ENCODE data around the gene ASTN1.

ASTN1 gene

DNA sequence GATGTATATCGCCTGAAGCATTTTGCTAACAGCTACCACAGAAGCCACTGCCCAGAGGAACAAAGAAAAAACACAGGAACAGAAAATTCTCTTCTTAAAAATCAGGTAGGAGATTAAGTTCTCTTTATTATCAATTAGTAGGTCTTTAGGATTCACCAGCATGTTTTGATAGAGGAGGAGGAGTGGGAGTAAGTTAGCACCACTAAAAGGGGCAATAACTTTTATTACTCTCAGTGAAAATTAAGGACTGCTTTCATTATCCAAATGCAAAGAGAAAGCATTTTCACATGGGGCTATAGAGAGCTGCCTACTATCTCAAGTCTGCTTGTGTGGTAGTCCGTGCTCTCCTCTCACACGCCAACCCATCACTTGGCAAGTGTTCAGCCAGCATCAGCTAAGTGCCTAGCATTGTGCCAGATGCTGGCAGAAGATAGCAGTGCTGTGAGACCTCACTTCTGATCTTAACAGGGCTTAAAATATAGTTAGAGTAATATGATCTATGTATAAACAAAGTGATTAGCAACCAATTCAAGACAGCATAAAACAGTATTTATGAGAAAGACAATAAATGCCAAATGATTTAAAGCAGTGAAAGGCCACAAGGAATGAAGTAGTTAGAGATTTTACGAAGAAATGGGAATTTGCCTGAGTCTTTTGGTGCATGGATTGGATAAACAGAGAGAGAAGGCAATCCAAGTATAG, 39.8 kb downstream of the ASTN1 start:
- Histone ChIP-seq H3K9me3 (ENCODE audit: control insufficient read depth, low read length) (no peaks in the 10 kb centered on the region), H2BK12ac (ENCODE audit: low read length in 2 of 2) (no peak overlapping the region), H2AK5ac (ENCODE audit: low read length, severe bottlenecking) (no peak overlapping the region), H3K4me2 (ENCODE audit: low read length, poor library complexity, severe bottlenecking) (no peak overlapping the region), H3K36me3 (ENCODE audit: control insufficient read depth in 1 of 2, insufficient read depth in 2 of 2, low read depth in 1 of 2, low read length in 2 of 2) (no peaks in the 10 kb centered on the region), H4K91ac (ENCODE audit: low read length) (no peak overlapping the region), H3K4me3 (ENCODE audit: insufficient read depth in 1 of 2, low read depth in 1 of 2, low read length in 2 of 2) (no peak overlapping the region), H2BK5ac (ENCODE audit: low read depth, low read length, poor library complexity, severe bottlenecking) (no peak overlapping the region), H2AFZ (ENCODE audit: low read depth, low read length) (no peak overlapping the region), H3K14ac (ENCODE audit: low read length in 2 of 2) (no peak overlapping the region), H4K8ac (ENCODE audit: low read length) (no peak overlapping the region), H2BK120ac (ENCODE audit: low read depth, low read length) (no peak overlapping the region), H2BK15ac (ENCODE audit: low read depth, poor library complexity, severe bottlenecking) (no peak overlapping the region), H3K27ac (ENCODE audit: low read length, poor library complexity, severe bottlenecking) (no peak overlapping the region), H3K4me1 (ENCODE audit: control insufficient read depth, insufficient read depth, low read depth, low read length) (no peaks in the 10 kb centered on the region), H3K4ac (ENCODE audit: low read depth in 1 of 2, low read length in 2 of 2) (no peak overlapping the region), H3K9ac (ENCODE audit: low read length) (no peak overlapping the region), H3K23ac (ENCODE audit: low read length in 2 of 2) (no peak overlapping the region), H3K79me1 (replicated peaks; ENCODE audit: low read length, poor library complexity, severe bottlenecking) (no peaks in the 10 kb centered on the region), H3K27me3 (ENCODE audit: control insufficient read depth in 1 of 2, insufficient read depth in 1 of 2, low read length in 2 of 2) (peaks cover 3 to 15% of the 10 kb centered on the region in 2 experiments), H3K18ac (ENCODE audit: low read depth in 1 of 2, low read length in 2 of 2) (no peak overlapping the region)
- no peak for DNase-seq
- 73% methylated on average over 3 of the region's 4 CpGs for WGBS

GRCh38 chr1:177122461-177123251, 41.9 kb downstream of the ASTN1 start:
- H3K4me1 ChIP-seq (ENCODE audit: control insufficient read depth, insufficient read depth, low read depth, low read length) = no peaks in the 10 kb centered on the region
- no peak overlapping the region for H3K27ac ChIP-seq (ENCODE audit: low read length, poor library complexity, severe bottlenecking)
- H4K91ac ChIP-seq (ENCODE audit: low read length) = no peak overlapping the region
- no peak overlapping the region for H3K14ac ChIP-seq (ENCODE audit: low read length in 2 of 2)
- no peak for DNase-seq
- H3K4me2 ChIP-seq (ENCODE audit: low read length, poor library complexity, severe bottlenecking) = no peak overlapping the region
- no peaks in the 10 kb centered on the region for H3K9me3 ChIP-seq (ENCODE audit: control insufficient read depth, low read length)
- no peak overlapping the region for H2AK5ac ChIP-seq (ENCODE audit: low read length, severe bottlenecking)
- H3K18ac ChIP-seq (ENCODE audit: low read depth in 1 of 2, low read length in 2 of 2) = no peak overlapping the region
- no peak overlapping the region for H2AFZ ChIP-seq (ENCODE audit: low read depth, low read length)
- no peak overlapping the region for H2BK120ac ChIP-seq (ENCODE audit: low read depth, low read length)
- peaks cover 3 to 20% of the 10 kb centered on the region in 2 experiments for H3K27me3 ChIP-seq (ENCODE audit: control insufficient read depth in 1 of 2, insufficient read depth in 1 of 2, low read length in 2 of 2)
- no peak overlapping the region for H3K23ac ChIP-seq (ENCODE audit: low read length in 2 of 2)
- H3K36me3 ChIP-seq (ENCODE audit: control insufficient read depth in 1 of 2, insufficient read depth in 2 of 2, low read depth in 1 of 2, low read length in 2 of 2) = no peaks in the 10 kb centered on the region
- H2BK15ac ChIP-seq (ENCODE audit: low read depth, poor library complexity, severe bottlenecking) = no peak overlapping the region
- WGBS = 71% methylated on average over 12 of the region's 12 CpGs
- H3K4me3 ChIP-seq (ENCODE audit: insufficient read depth in 1 of 2, low read depth in 1 of 2, low read length in 2 of 2) = no peak overlapping the region
- H3K79me1 ChIP-seq (replicated peaks; ENCODE audit: low read length, poor library complexity, severe bottlenecking) = no peaks in the 10 kb centered on the region
- H2BK12ac ChIP-seq (ENCODE audit: low read length in 2 of 2) = no peak overlapping the region
- H3K4ac ChIP-seq (ENCODE audit: low read depth in 1 of 2, low read length in 2 of 2) = no peak overlapping the region
- H3K9ac ChIP-seq (ENCODE audit: low read length) = no peak overlapping the region
- H2BK5ac ChIP-seq (ENCODE audit: low read depth, low read length, poor library complexity, severe bottlenecking) = no peak overlapping the region
- H4K8ac ChIP-seq (ENCODE audit: low read length) = no peak overlapping the region

GRCh38 chr1:177119311-177119710, 45.2 kb downstream of the ASTN1 start:
- Histone ChIP-seq H3K9ac (ENCODE audit: low read length) (no peak overlapping the region), H2BK15ac (ENCODE audit: low read depth, poor library complexity, severe bottlenecking) (no peak overlapping the region), H2BK12ac (ENCODE audit: low read length in 2 of 2) (no peak overlapping the region), H2AFZ (ENCODE audit: low read depth, low read length) (no peak overlapping the region), H2BK5ac (ENCODE audit: low read depth, low read length, poor library complexity, severe bottlenecking) (no peak overlapping the region), H3K14ac (ENCODE audit: low read length in 2 of 2) (no peak overlapping the region), H3K23ac (ENCODE audit: low read length in 2 of 2) (no peak overlapping the region), H3K9me3 (ENCODE audit: control insufficient read depth, low read length) (no peaks in the 10 kb centered on the region), H2BK120ac (ENCODE audit: low read depth, low read length) (no peak overlapping the region), H3K79me1 (replicated peaks; ENCODE audit: low read length, poor library complexity, severe bottlenecking) (no peaks in the 10 kb centered on the region), H3K4me1 (ENCODE audit: control insufficient read depth, insufficient read depth, low read depth, low read length) (no peaks in the 10 kb centered on the region), H3K4ac (ENCODE audit: low read depth in 1 of 2, low read length in 2 of 2) (no peak overlapping the region), H3K18ac (ENCODE audit: low read depth in 1 of 2, low read length in 2 of 2) (no peak overlapping the region), H4K8ac (ENCODE audit: low read length) (no peak overlapping the region), H3K4me2 (ENCODE audit: low read length, poor library complexity, severe bottlenecking) (no peak overlapping the region), H3K4me3 (ENCODE audit: insufficient read depth in 1 of 2, low read depth in 1 of 2, low read length in 2 of 2) (no peak overlapping the region), H3K36me3 (ENCODE audit: control insufficient read depth in 1 of 2, insufficient read depth in 2 of 2, low read depth in 1 of 2, low read length in 2 of 2) (no peaks in the 10 kb centered on the region), H3K27ac (ENCODE audit: low read length, poor library complexity, severe bottlenecking) (no peak overlapping the region), H3K27me3 (ENCODE audit: control insufficient read depth in 1 of 2, insufficient read depth in 1 of 2, low read length in 2 of 2) (peaks cover 3 to 27% of the 10 kb centered on the region in 2 experiments), H4K91ac (ENCODE audit: low read length) (no peak overlapping the region), H2AK5ac (ENCODE audit: low read length, severe bottlenecking) (no peak overlapping the region)
- no peak for DNase-seq
- WGBS = 71% methylated on average over 4 of the region's 4 CpGs

- H4K91ac ChIP-seq (ENCODE audit: low read length) = no peak overlapping the region
- 75% methylated on average over 2 of the region's 4 CpGs for WGBS
- H3K79me1 ChIP-seq (replicated peaks; ENCODE audit: low read length, poor library complexity, severe bottlenecking) = no peaks in the 10 kb centered on the region
- no peak overlapping the region for H3K27ac ChIP-seq (ENCODE audit: low read length, poor library complexity, severe bottlenecking)
- H3K9ac ChIP-seq (ENCODE audit: low read length) = no peak overlapping the region
- DNase-seq = no peak
- H3K4me3 ChIP-seq (ENCODE audit: insufficient read depth in 1 of 2, low read depth in 1 of 2, low read length in 2 of 2) = no peak overlapping the region
- H3K14ac ChIP-seq (ENCODE audit: low read length in 2 of 2) = no peak overlapping the region
- no peak overlapping the region for H2BK15ac ChIP-seq (ENCODE audit: low read depth, poor library complexity, severe bottlenecking)
- H3K4me2 ChIP-seq (ENCODE audit: low read length, poor library complexity, severe bottlenecking) = no peak overlapping the region
- no peaks in the 10 kb centered on the region for H3K9me3 ChIP-seq (ENCODE audit: control insufficient read depth, low read length)
- no peak overlapping the region for H3K23ac ChIP-seq (ENCODE audit: low read length in 2 of 2)
- no peak overlapping the region for H4K8ac ChIP-seq (ENCODE audit: low read length)
- peaks cover 3 to 27% of the 10 kb centered on the region in 2 experiments for H3K27me3 ChIP-seq (ENCODE audit: control insufficient read depth in 1 of 2, insufficient read depth in 1 of 2, low read length in 2 of 2)
- no peak overlapping the region for H2AK5ac ChIP-seq (ENCODE audit: low read length, severe bottlenecking)
- H3K4ac ChIP-seq (ENCODE audit: low read depth in 1 of 2, low read length in 2 of 2) = no peak overlapping the region
- no peak overlapping the region for H2BK120ac ChIP-seq (ENCODE audit: low read depth, low read length)
- H2AFZ ChIP-seq (ENCODE audit: low read depth, low read length) = no peak overlapping the region
- H3K36me3 ChIP-seq (ENCODE audit: control insufficient read depth in 1 of 2, insufficient read depth in 2 of 2, low read depth in 1 of 2, low read length in 2 of 2) = no peaks in the 10 kb centered on the region
- H3K4me1 ChIP-seq (ENCODE audit: control insufficient read depth, insufficient read depth, low read depth, low read length) = no peaks in the 10 kb centered on the region
- H3K18ac ChIP-seq (ENCODE audit: low read depth in 1 of 2, low read length in 2 of 2) = no peak overlapping the region
- H2BK12ac ChIP-seq (ENCODE audit: low read length in 2 of 2) = no peak overlapping the region
- H2BK5ac ChIP-seq (ENCODE audit: low read depth, low read length, poor library complexity, severe bottlenecking) = no peak overlapping the region
Observed at GRCh38 chr1:177118901-177119300, 45.6 kb downstream of the ASTN1 start.

All from mesenchymal stem cell (in vitro differentiated cells and primary cell).